HL-60 (cell line): ENCODE measurements around the gene EEF2.
"Not testable (repeated sequence)": the region's sequence is repeated elsewhere in the genome, so short reads cannot be mapped to it uniquely, and the experiment has no call there.

Source experiments
- DNase-seq, 2 experiments: peaks; one replicate each; pipeline ENCODE4 v3.0.0-alpha.2; 2010 to 2020; ENCODE audit warnings: low read depth in 1 of 2, low spot score in 1 of 2
- H3K27ac ChIP-seq: fragments of 250-450 bp; sonication (Bioruptor Pico); replicated peaks from 2 replicates; pipeline ENCODE4 v1.5.1; 2020; ENCODE audit warnings: mild to moderate bottlenecking, moderate library complexity
- H3K27me3 ChIP-seq: fragments of 250-450 bp; sonication (Bioruptor Pico); 2 replicates; pipeline ENCODE4 v1.5.1; 2021; ENCODE audit warnings: mild to moderate bottlenecking, moderate library complexity; ENCODE audit not compliant: insufficient read depth, poor library complexity, severe bottlenecking
- H3K4me3 ChIP-seq: replicated peaks from 2 replicates; pipeline ENCODE4 v1.5.1; 2011; ENCODE audit warnings: mild to moderate bottlenecking, control low read depth, low read length; ENCODE audit not compliant: insufficient read depth
- GABPA ChIP-seq: IDR thresholded peaks from 2 replicates; pipeline ENCODE4 v1.6.1; 2012; ENCODE audit warnings: low read depth
- POLR2AphosphoS5 ChIP-seq: IDR thresholded peaks from 2 replicates; pipeline ENCODE4 v1.6.1; 2012; ENCODE audit warnings: low read depth
- SPI1 ChIP-seq: IDR thresholded peaks from 2 replicates; pipeline ENCODE4 v1.6.1; 2012; ENCODE audit warnings: low read depth, mild to moderate bottlenecking, borderline replicate concordance
- TF ChIP-seq, protein P1 (sequence below): IDR thresholded peaks from one replicate; pipeline ENCODE4 v1.5.1; 2011; ENCODE audit warnings: low read length, control low read depth, inconsistent platforms; ENCODE audit not compliant: insufficient read depth
- TF ChIP-seq, protein P2 (sequence below): IDR thresholded peaks from 2 replicates; pipeline ENCODE4 v1.6.1; 2012; ENCODE audit warnings: low read depth; ENCODE audit not compliant: insufficient replicate concordance

EEF2 gene

DNA sequence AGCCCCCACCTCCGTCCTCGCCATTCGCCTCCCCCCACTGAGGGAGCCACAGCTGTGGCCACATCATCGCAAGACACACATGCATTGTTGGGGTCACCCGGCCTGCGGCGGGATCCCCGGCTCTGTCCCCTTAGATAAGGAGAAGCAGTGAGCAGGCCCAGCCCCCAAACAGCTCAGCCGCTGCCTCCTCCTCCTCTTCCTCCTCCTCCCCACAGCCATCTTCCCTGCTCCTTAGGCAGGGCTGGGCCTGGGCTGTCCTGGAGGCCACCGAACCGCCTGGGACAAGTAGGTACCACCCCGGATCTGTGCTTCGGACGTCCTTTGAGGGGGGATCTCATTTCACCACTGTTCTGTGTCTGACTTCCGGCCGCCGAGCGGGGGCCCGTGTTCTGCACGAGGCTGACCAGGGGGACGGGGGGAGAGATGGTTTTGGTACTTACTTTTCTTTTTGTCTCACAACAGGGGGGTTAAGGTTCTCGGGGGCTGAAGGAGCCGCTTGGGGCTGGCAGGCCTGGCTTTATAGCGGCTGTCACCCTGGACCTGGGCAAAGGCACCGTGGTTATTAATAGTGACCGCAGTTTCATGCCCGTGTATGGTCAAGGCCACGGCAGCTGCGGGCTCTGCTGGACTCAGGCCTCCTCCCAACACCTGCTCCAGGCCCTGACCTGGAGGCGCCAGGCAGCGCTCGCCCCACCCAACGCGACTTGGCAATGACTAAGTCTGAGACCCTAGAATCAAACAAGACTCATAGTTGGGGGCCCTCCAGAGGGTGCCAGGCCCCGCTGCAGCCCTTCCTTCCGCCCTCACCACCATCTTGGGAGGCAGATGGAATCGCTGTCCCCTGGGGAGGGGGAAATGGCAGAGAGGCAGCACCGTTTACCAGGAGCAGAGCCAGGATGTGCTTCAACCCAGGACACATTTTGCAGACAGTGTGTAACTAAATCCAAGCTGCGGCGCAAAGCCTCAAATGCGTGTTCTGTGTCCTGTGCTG lies 34.1 kb downstream of the EEF2 start:
- TF ChIP-seq SPI1: no peak
- TF ChIP-seq, protein P1, sequence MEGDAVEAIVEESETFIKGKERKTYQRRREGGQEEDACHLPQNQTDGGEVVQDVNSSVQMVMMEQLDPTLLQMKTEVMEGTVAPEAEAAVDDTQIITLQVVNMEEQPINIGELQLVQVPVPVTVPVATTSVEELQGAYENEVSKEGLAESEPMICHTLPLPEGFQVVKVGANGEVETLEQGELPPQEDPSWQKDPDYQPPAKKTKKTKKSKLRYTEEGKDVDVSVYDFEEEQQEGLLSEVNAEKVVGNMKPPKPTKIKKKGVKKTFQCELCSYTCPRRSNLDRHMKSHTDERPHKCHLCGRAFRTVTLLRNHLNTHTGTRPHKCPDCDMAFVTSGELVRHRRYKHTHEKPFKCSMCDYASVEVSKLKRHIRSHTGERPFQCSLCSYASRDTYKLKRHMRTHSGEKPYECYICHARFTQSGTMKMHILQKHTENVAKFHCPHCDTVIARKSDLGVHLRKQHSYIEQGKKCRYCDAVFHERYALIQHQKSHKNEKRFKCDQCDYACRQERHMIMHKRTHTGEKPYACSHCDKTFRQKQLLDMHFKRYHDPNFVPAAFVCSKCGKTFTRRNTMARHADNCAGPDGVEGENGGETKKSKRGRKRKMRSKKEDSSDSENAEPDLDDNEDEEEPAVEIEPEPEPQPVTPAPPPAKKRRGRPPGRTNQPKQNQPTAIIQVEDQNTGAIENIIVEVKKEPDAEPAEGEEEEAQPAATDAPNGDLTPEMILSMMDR: no peak
- TF ChIP-seq, protein P2, sequence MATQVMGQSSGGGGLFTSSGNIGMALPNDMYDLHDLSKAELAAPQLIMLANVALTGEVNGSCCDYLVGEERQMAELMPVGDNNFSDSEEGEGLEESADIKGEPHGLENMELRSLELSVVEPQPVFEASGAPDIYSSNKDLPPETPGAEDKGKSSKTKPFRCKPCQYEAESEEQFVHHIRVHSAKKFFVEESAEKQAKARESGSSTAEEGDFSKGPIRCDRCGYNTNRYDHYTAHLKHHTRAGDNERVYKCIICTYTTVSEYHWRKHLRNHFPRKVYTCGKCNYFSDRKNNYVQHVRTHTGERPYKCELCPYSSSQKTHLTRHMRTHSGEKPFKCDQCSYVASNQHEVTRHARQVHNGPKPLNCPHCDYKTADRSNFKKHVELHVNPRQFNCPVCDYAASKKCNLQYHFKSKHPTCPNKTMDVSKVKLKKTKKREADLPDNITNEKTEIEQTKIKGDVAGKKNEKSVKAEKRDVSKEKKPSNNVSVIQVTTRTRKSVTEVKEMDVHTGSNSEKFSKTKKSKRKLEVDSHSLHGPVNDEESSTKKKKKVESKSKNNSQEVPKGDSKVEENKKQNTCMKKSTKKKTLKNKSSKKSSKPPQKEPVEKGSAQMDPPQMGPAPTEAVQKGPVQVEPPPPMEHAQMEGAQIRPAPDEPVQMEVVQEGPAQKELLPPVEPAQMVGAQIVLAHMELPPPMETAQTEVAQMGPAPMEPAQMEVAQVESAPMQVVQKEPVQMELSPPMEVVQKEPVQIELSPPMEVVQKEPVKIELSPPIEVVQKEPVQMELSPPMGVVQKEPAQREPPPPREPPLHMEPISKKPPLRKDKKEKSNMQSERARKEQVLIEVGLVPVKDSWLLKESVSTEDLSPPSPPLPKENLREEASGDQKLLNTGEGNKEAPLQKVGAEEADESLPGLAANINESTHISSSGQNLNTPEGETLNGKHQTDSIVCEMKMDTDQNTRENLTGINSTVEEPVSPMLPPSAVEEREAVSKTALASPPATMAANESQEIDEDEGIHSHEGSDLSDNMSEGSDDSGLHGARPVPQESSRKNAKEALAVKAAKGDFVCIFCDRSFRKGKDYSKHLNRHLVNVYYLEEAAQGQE: no peak
- Histone ChIP-seq H3K27me3 (peaks cover 4% of the 10 kb centered on the region), H3K4me3 (no peak overlapping the region), H3K27ac (no peak overlapping the region)
- DNase-seq: no peak

DNA sequence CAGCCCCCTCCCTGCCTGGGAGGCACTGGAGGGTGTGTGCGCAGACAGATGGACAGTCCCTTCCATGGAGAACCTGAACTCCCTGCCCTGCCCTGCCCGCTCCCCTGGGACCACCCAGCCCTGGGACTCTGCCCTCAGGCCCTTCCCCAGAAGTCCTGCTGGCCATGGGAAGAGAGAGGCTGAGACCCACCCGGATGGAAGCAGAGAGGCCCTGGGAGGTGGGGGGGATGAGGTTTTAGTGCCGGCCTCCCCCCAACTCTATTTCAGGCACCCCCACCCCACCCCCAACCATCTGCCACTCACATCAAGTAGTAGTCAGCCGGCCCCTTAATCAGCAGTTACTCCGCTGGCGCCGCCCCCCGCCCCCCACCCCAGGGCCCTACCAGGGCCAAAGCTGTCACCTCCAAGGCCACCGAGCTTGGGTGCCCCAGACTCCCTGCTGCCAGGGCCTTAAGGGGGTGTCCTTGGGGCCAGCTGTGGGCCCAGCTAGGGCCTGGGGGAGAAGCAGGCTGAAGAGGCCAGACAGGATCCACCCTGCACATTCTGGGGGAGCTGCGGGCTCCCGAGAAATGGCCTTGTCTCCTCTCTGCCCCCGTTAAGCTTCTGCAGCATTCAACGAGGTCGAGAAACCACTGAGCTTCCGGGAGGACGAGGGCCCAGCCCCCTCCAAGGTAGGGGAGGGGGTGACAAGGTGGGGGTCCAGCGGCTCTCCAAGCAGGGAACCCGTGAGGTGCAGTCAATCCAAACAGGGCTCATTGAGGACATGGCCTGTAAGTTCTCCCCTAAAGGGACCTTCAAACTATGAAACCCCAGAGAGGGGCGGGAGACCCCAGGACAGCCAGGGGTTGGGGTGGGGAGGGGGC lies 35.0 kb downstream of the EEF2 start:
- H3K4me3 ChIP-seq: no peak overlapping the region
- no peak for DNase-seq
- TF ChIP-seq, protein P2: no peak
- TF ChIP-seq POLR2AphosphoS5 (no peak), SPI1 (no peak), GABPA (no peak)
- TF ChIP-seq, protein P1: no peak
- peaks cover 4% of the 10 kb centered on the region for H3K27me3 ChIP-seq
- no peak overlapping the region for H3K27ac ChIP-seq

DNA sequence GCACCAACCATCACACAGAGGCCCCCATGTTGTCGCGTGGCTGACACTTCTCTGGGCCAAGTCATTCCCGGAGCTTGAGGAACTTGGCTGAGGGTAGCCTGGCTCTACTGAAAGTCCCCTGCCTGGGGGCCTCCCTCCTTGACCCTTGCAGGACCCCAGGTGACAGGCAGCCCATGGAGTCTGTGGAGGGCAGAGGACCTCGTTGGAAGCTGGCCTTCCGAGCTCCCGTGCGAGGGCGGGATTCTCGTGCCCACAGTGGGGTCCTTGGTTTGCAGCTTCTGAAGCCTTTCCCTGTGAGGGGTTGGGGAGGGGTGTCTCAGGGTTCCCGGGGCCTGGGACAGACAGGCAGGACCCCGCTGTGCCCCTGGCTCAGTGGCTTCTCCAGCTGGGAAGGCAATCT lies 36.0 kb downstream of the EEF2 start:
- no peak for TF ChIP-seq SPI1
- TF ChIP-seq POLR2AphosphoS5: no peak
- TF ChIP-seq, protein P2: no peak
- TF ChIP-seq GABPA: no peak
- TF ChIP-seq, protein P1: no peak
- H3K4me3 ChIP-seq: no peak overlapping the region
- H3K27me3 ChIP-seq: peaks cover 4% of the 10 kb centered on the region
- no peak overlapping the region for H3K27ac ChIP-seq
- no peak for DNase-seq

DNA sequence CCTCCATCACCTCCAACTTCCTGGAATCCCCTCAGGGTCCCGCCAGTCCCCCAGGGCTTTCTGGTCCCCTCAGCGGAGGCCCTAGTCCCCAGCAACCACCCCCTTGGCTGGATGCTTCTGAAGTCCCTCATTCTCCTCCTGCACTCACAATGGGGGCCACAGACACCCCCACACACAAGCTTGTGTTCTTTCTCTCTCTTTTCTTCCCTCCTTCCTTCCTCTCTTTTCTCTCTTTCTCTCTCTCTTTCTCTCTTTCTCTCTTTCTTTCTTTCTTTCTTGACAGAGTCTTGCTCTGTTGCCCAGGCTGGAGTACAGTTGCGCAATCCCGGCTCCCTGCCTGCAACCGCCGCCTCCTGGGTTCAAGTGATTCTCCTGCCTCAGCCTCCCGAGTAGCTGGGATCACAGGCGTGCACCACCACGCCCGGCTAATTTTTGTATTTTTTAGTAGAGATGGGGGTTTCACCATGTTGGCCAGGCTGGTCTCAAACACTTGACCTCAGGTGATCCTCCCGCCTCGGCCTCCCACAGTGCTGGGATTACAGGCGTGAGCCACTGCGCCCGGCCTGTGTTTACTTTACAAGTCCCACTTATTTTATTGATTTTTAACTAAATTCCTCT lies 37.8 kb downstream of the EEF2 start:
- H3K27ac ChIP-seq, H3K27me3 ChIP-seq, H3K4me3 ChIP-seq, DNase-seq: not testable (repeated sequence)
